ENCODE measurements around the gene HEPHL1. TPM values are rescaled to one million over a fixed set of nuclear protein-coding genes. Genes with fewer than 3 reads are reported as not detected.

HEPHL1 gene
- total RNA-seq, 1 experiment from 2014 or later: not detected

DNA sequence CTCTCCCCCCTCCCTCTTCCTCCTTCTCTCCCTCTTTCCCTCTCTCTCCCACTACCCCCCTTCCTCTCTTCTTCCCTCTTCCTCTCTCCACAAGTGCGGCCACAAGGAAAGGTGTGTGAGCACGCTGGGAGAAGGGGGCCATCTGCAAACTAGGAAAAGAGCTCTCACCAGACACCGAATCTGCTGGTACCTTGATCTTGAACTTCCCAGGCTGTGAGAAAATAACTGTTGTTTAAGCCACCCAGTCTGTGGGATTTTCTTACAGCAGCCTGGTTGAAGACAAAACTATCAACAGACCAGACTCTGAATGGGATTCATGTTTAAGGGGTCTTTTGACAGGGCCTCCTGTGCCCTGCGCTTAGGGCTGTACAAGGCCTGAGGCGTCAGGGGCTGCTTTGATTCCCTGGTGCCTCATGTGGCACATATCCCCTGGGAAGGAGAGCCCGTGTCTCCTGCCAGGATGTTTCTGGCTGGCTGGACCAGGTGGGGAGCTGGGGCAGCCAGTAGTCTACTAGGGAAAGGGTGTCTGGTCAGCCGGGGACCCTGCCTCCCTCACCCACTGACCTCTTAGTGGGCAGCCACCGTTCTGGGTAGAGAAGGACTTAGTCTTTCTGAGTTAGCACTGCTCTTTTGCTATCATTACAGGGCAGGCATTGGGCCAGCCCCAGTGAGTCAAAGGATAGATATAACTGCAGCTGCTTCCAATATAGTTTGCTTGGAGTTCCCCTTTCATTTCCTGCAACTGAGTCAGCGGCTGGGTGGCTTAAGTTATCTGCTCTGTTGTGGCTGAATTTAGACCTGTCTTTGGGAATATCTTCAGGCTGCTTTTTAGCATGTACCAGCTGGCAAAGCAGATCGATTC is 113.7 kb downstream of the HEPHL1 start:
- in situ Hi-C loops (cut with HindIII; ENCODE audit: low pct_unique_long_range_greater_than_20kb, low sequenced_read_pairs): no loop called here
- no peak for DNase-seq (ENCODE audit: low read depth, low spot score)

GRCh38 chr11:94139416-94139815 is 118.3 kb downstream of the HEPHL1 start:
- in situ Hi-C loops (cut with HindIII; ENCODE audit: low pct_unique_long_range_greater_than_20kb, low sequenced_read_pairs): no loop called here
- no peak for DNase-seq (ENCODE audit: low read depth, low spot score)

DNA sequence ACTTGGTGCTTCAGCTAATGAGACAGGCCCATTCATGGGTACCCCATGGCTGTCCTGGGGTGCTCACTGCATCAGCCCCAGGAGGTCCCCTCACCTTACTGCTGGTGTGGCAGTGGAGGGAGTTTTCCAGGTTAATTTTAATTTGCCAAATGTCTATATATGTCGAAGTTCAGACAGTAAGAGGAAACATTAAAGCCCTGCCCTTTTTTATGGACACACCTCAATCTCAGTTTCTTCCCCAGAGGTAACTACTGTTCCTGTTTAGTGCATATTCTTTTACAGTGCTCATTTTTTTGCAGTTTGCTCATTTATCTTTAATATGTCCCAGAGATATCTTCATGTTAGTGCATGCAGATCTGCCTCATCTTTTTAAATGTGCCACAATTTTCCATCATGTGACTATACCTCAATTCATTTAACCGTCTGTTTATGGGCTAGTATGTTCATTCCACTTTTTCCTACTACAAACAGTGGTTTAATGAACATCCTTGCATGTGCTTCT is 119.1 kb downstream of the HEPHL1 start:
- in situ Hi-C loops (cut with HindIII; ENCODE audit: low pct_unique_long_range_greater_than_20kb, low sequenced_read_pairs): no loop called here
- no peak for DNase-seq (ENCODE audit: low read depth, low spot score)

DNA sequence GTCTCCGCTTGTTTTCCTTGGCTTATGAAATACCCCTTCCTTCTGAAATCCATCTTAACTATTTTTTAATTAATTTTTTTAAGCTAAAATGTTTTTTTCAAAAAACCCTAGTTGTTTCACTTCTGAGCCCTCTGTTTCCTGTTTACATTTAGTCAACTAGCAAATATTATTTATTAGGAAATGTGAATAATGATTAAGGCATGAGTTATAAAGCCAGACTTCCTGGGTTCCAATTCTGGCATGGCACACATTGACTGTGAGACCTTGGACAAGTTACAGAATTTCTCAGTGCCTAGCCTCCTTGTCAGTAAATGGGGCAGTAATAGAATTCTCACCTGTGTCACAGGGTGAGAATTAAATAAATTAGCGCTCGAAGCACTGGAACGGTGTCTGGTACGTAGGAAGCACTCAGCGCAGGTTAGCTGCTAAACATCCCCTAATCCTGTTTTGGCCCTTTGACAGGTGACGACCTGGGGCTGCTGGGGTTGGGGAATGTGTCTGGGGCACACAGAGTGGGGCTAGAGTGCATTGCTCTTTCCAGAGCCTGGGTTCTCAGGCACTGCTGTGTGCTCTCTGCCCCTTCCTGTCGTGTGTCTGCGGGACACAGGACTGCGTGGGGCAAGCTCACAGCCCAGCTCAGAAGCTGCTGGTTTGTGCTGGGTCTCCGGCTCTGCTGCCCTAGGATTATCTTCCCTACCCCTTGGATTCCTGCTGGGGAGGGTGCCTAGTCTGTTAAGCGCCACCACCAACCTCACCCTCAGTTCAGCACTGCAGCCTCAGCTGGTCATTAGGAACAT is 120.6 kb downstream of the HEPHL1 start:
- DNase-seq (ENCODE audit: low read depth, low spot score): no peak
- in situ Hi-C loops (cut with HindIII; ENCODE audit: low pct_unique_long_range_greater_than_20kb, low sequenced_read_pairs): no loop called here

- in situ Hi-C loops (cut with HindIII; ENCODE audit: low pct_unique_long_range_greater_than_20kb, low sequenced_read_pairs): no loop called here
Observed at GRCh38 chr11:94142308-94143281, 121.4 kb downstream of the HEPHL1 start.

DNA sequence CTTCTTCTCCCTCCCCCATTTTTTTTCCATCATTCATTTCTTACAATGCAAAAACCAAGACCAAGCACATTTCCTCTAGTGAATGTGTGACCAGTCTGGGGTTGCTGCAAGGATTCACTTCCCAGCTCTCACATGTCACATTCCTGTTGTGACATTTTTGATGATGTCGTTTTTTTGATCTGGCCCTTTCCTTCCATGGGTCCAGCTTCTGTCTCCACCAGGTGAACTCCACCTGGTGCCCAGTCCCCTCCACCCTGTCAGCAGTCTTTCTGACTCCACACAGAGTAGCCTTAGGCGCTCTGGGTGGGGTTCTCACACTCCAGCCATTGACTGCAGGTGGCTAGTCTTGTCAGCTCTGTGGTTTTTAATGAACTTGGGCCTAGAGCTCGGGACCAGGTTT is 123.1 kb downstream of the HEPHL1 start:
- no peak for DNase-seq (ENCODE audit: low read depth, low spot score)

More at GRCh38 chr11:94142308-94143281, 121.4 kb downstream of the HEPHL1 start:
- peak; percentile 95 for DNase-seq (ENCODE audit: low read depth, low spot score)

DNA sequence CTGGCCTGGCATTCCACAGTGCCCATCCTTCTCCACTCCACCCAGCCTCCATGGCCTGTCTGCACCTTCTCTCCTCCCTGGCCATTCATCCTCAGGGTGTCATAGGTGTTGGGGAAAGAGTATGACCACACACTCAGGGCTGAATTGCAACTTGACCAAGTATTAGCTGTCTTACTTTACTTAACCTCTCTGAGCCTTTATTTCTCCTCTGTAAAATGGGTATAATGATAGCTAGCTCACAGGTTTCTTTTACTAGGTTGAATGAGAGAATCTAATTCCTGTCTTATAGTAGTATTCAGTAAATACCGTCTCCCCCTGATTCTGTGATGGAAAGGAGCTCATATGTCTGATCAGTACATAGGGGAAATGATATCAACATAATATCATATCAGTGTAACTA is 123.5 kb downstream of the HEPHL1 start:
- no peak for DNase-seq (ENCODE audit: low read depth, low spot score)
- in situ Hi-C loops (cut with HindIII; ENCODE audit: low pct_unique_long_range_greater_than_20kb, low sequenced_read_pairs): no loop called here

More for the DNA sequence above, 123.1 kb downstream of the HEPHL1 start:
- in situ Hi-C loops (cut with HindIII; ENCODE audit: low pct_unique_long_range_greater_than_20kb, low sequenced_read_pairs): no loop called here

DNA sequence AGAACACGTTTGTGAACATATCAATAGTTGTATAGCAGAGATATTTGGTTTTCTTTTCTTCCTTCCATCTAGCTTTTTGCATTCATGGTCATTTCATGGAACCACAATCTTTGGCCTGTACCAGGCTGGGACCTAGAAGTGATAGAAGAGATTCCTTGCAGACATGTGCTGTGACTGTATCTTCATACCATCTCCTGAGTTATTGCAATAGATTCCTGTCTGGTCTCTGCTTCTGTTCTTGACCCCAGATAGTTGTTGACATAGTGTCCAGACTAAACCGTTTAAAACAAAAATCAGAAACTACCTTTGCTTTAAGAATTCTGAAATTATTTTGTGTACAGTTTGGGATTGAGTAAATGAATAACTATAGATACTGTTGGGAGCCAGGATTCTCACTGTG is 124.3 kb downstream of the HEPHL1 start:
- in situ Hi-C loops (cut with HindIII; ENCODE audit: low pct_unique_long_range_greater_than_20kb, low sequenced_read_pairs): no loop called here
- DNase-seq (ENCODE audit: low read depth, low spot score): no peak

GRCh38 chr11:94145916-94146315 is 124.8 kb downstream of the HEPHL1 start:
- DNase-seq (ENCODE audit: low read depth, low spot score): no peak
- in situ Hi-C loops (cut with HindIII; ENCODE audit: low pct_unique_long_range_greater_than_20kb, low sequenced_read_pairs): no loop called here

- in situ Hi-C loops (cut with HindIII; ENCODE audit: low pct_unique_long_range_greater_than_20kb, low sequenced_read_pairs): no loop called here
- DNase-seq (ENCODE audit: low read depth, low spot score): no peak
Observed at GRCh38 chr11:94147433-94147845, 126.3 kb downstream of the HEPHL1 start.

- in situ Hi-C loops (cut with HindIII; ENCODE audit: low pct_unique_long_range_greater_than_20kb, low sequenced_read_pairs): no loop called here
- DNase-seq (ENCODE audit: low read depth, low spot score): no peak
Observed at GRCh38 chr11:94148189-94148588, 127.0 kb downstream of the HEPHL1 start.

GRCh38 chr11:94149431-94150017 is 128.4 kb downstream of the HEPHL1 start:
- in situ Hi-C loops (cut with HindIII; ENCODE audit: low pct_unique_long_range_greater_than_20kb, low sequenced_read_pairs): no loop called here

GRCh38 chr11:94150056-94150455 is 128.9 kb downstream of the HEPHL1 start:
- in situ Hi-C loops (cut with HindIII; ENCODE audit: low pct_unique_long_range_greater_than_20kb, low sequenced_read_pairs): no loop called here

More at GRCh38 chr11:94149431-94150017, 128.4 kb downstream of the HEPHL1 start:
- DNase-seq (ENCODE audit: low read depth, low spot score): no peak

GRCh38 chr11:94150704-94151685 is 129.8 kb downstream of the HEPHL1 start:
- in situ Hi-C loops (cut with HindIII; ENCODE audit: low pct_unique_long_range_greater_than_20kb, low sequenced_read_pairs): no loop called here
- no peak for DNase-seq (ENCODE audit: low read depth, low spot score)

More at GRCh38 chr11:94150056-94150455, 128.9 kb downstream of the HEPHL1 start:
- no peak for DNase-seq (ENCODE audit: low read depth, low spot score)

GRCh38 chr11:94151903-94152677 is 130.9 kb downstream of the HEPHL1 start:
- in situ Hi-C loops (cut with HindIII; ENCODE audit: low pct_unique_long_range_greater_than_20kb, low sequenced_read_pairs): no loop called here
- DNase-seq (ENCODE audit: low read depth, low spot score): no peak

Data from SK-MEL-5 (cell line).